Esophagus squamous epithelium (tissue), 5 donors: ENCODE data around the gene CD86. TPM values are rescaled to one million over a fixed set of nuclear protein-coding genes. Genes with fewer than 3 reads are reported as not detected.
A peak's percentile ranks its signal among the peaks of the same experiment; 100 is the strongest.

ENCODE experiments used
- DNase-seq: peaks from one replicate; lab custom pipeline; 2025; lab: John Stamatoyannopoulos, UW
- H3K27ac ChIP-seq, 4 donors: fragments of 200-600 bp; sonication (generic); one replicate each; pipeline ENCODE4 v1.5.1; 2016 to 2019; ENCODE audit warnings: mild to moderate bottlenecking in 1 of 4
- H3K27me3 ChIP-seq, 4 donors: fragments of 200-600 bp; sonication (generic); 1 replicate in 3 of 4; 2 replicates in 1 of 4; pipeline versions ENCODE4 v1.5.1 to v1.6.0; 2017 to 2021; ENCODE audit warnings: antibody characterized with exemption in 1 of 4
- H3K36me3 ChIP-seq, 3 donors: fragments of 200-600 bp; sonication (generic); one replicate each; pipeline ENCODE4 v1.5.1; 2016 to 2019
- H3K4me1 ChIP-seq, 3 donors: fragments of 200-600 bp; sonication (generic); one replicate each; pipeline ENCODE4 v1.5.1; 2017 to 2019
- H3K4me3 ChIP-seq, 4 donors: fragments of 200-600 bp; sonication (generic); 1 replicate in 3 of 4; 2 replicates in 1 of 4; pipeline ENCODE4 v1.5.1; 2016 to 2019; ENCODE audit warnings: mild to moderate bottlenecking in 2 of 4, moderate library complexity in 1 of 4
- H3K9me3 ChIP-seq, 3 donors: fragments of 200-600 bp; sonication (generic); one replicate each; pipeline ENCODE4 v1.5.1; 2016 to 2019
- CTCF ChIP-seq, 6 experiments: fragments of 450-650 bp in 4 of 6; fragments of 200-600 bp in 2 of 6; sonication (generic) in 2 of 6; IDR thresholded peaks; one replicate each; pipeline ENCODE4 v1.5.1; 2016 to 2019; ENCODE audit warnings: antibody characterized with exemption in 6 of 6, mild to moderate bottlenecking in 4 of 6, moderate library complexity in 4 of 6
- POLR2A ChIP-seq, 4 donors: fragments of 450-650 bp; IDR thresholded peaks; one replicate each; pipeline ENCODE4 v1.6.1; 2017; ENCODE audit warnings: antibody characterized with exemption in 4 of 4, mild to moderate bottlenecking in 4 of 4, moderate library complexity in 3 of 4
- WGBS, 2 donors: methylation state at CpG; one replicate each; pipeline ENCODE4 v1.1.5; 2018; 5-methylcytosine and 5-hydroxymethylcytosine counted together
- intact Hi-C: fragments of 100-400 bp; cut with DNase I; formaldehyde crosslinking; loops from one replicate; pipeline ENCODE4 v1.15.0; 2022
- total RNA-seq, 4 donors: library from RNA; depleted of rRNA; stranded (reverse); fragments of >200 nt; gene quantifications; one replicate each; pipeline ENCODE4 v1.1.0, GENCODE V29; 2016
- donor health status: DM: yes; HTN: yes; CAD: no.

The CD86 gene
- total RNA-seq, 4 donors from 2014 or later: 0.42 to 11.1 (median 3.3) TPM

GRCh38 chr3:122066331-122067213 is 11.4 kb downstream of the CD86 start:
- Histone ChIP-seq H3K4me3 (no peak overlapping the region), H3K27me3 (no peaks in the 10 kb centered on the region), H3K27ac (no peak overlapping the region), H3K36me3 (no peaks in the 10 kb centered on the region), H3K4me1 (no peaks in the 10 kb centered on the region), H3K9me3 (no peaks in the 10 kb centered on the region)
- WGBS, 2 donors: 43 to 58% methylated on average over 6 of the region's 6 CpGs
- no peak for DNase-seq
- intact Hi-C loops: no loop called here
- no peak for TF ChIP-seq POLR2A (IDR thresholded peaks at IDR 0.05)
- TF ChIP-seq CTCF (IDR thresholded peaks at IDR 0.05): no peak

GRCh38 chr3:122067214-122067550 is 12.0 kb downstream of the CD86 start:
- Histone ChIP-seq H3K36me3 (no peaks in the 10 kb centered on the region), H3K9me3 (no peaks in the 10 kb centered on the region), H3K4me3 (no peak overlapping the region), H3K27ac (no peak overlapping the region), H3K27me3 (no peaks in the 10 kb centered on the region), H3K4me1 (no peaks in the 10 kb centered on the region)
- intact Hi-C loops: no loop called here
- DNase-seq: no peak
- no peak for TF ChIP-seq POLR2A (IDR thresholded peaks at IDR 0.05)
- TF ChIP-seq CTCF (IDR thresholded peaks at IDR 0.05): no peak
- WGBS, 2 donors: 53 to 71% methylated on average over 5 of the region's 5 CpGs

GRCh38 chr3:122067588-122068240 is 12.6 kb downstream of the CD86 start:
- no peak overlapping the region for H3K4me3 ChIP-seq
- no peaks in the 10 kb centered on the region for H3K4me1 ChIP-seq
- H3K27ac ChIP-seq: peak overlapping the region in 1 of 4 donors; percentile 8
- H3K9me3 ChIP-seq: no peaks in the 10 kb centered on the region
- no peak for TF ChIP-seq CTCF (IDR thresholded peaks at IDR 0.05)
- no peak for TF ChIP-seq POLR2A (IDR thresholded peaks at IDR 0.05)
- no peak for DNase-seq
- intact Hi-C loops: no loop called here
- no peaks in the 10 kb centered on the region for H3K27me3 ChIP-seq
- WGBS, 2 donors: 53 to 70% methylated on average over 2 of the region's 2 CpGs
- no peaks in the 10 kb centered on the region for H3K36me3 ChIP-seq

- DNase-seq: no peak
- Histone ChIP-seq H3K27ac (peak overlapping the region in 1 of 4 donors; percentile 46), H3K9me3 (no peaks in the 10 kb centered on the region), H3K27me3 (no peaks in the 10 kb centered on the region), H3K4me1 (peaks cover 0 to 17% (median 9%) of the 10 kb centered on the region in 3 donors), H3K36me3 (no peaks in the 10 kb centered on the region), H3K4me3 (no peak overlapping the region)
- intact Hi-C loops: no loop called here
- TF ChIP-seq CTCF (IDR thresholded peaks at IDR 0.05): no peak
- TF ChIP-seq POLR2A (IDR thresholded peaks at IDR 0.05): no peak
- WGBS, 2 donors: 71 to 72% methylated on average over 4 to 6 of the region's 6 CpGs
These were observed 19.6 kb downstream of the CD86 start for GRCh38 chr3:122074621-122075265.
